HCT116 (cell line): ENCODE results near the gene VEGFA. TPM values are rescaled to one million over a fixed set of nuclear protein-coding genes. Genes with fewer than 3 reads are reported as not detected.

Source experiments
- ATAC-seq: fragments of 200-7000 bp; cut with Tn5 transposase; 2 replicates; pipeline ENCODE4 v1.9.1; 2020; ENCODE audit warnings: mild to moderate bottlenecking, moderate library complexity
- BruUV-seq: library from RNA; stranded (reverse); fragments of 400-500 nt; replicated peaks from 2 replicates; lab custom pipeline; 2021; lab: Mats Ljungman, UMichigan
- CTCF ChIA-PET: fragments of 300-600 bp; sonication (Branson Sonifier 250); formaldehyde crosslinking; loops from one replicate; lab custom pipeline; 2021; ENCODE audit warnings: antibody characterized with exemption; lab: Charles Lee
- POLR2A ChIA-PET: fragments of 300-600, 350-600 bp; sonication (Branson Sonifier 250); formaldehyde crosslinking; loops from one replicate; lab custom pipeline; 2021; ENCODE audit warnings: antibody characterized with exemption; lab: Charles Lee
- RAD21 ChIA-PET, 2 experiments: fragments of 300-600 bp; sonication (Branson Sonifier 250); formaldehyde crosslinking; loops; one replicate each; lab custom pipeline; 2023; ENCODE audit warnings: low total read pairs in 2 of 2; ENCODE audit not compliant: uncharacterized antibody in 2 of 2, unreplicated experiment in 2 of 2, low non-redundant PET in 1 of 2; lab: Charles Lee
- DNase-seq: peaks from one replicate; pipeline ENCODE4 v3.0.0-alpha.2; 2010; ENCODE audit warnings: low read depth, low spot score
- H2AFZ ChIP-seq: fragments of 200-600 bp; shearing (Covaris generic), sonication (generic); 2 replicates; pipeline ENCODE4 v1.6.1; 2017; ENCODE audit warnings: low read depth, mixed run types, mixed read lengths, antibody characterized with exemption, low read length; ENCODE audit not compliant: poor library complexity, severe bottlenecking
- H3K27ac ChIP-seq: 2 replicates; pipeline ENCODE4 v1.5.1; 2012; ENCODE audit warnings: low read depth, low read length
- H3K27me3 ChIP-seq: fragments of 200-600 bp; sonication (generic); 2 replicates; pipeline ENCODE4 v1.6.1; 2016; ENCODE audit warnings: mixed run types, low read length, mixed read lengths; ENCODE audit not compliant: insufficient read depth
- H3K36me3 ChIP-seq, 2 experiments: fragments of 200-500 bp in 1 of 2; fragments of 200-600 bp in 1 of 2; sonication (Bioruptor generic) in 1 of 2; sonication (generic) in 1 of 2; 2 replicates each; pipeline versions ENCODE4 v1.5.1 to v1.6.1; 2014 to 2016; ENCODE audit warnings: low read length in 2 of 2, inconsistent platforms in 1 of 2, mixed read lengths in 1 of 2, mixed run types in 1 of 2; ENCODE audit not compliant: insufficient read depth in 2 of 2, control insufficient read depth in 1 of 2
- H3K4me1 ChIP-seq, 2 experiments: fragments of 200-600 bp in 1 of 2; sonication (generic) in 1 of 2; 2 replicates each; pipeline versions ENCODE4 v1.5.1 to v1.6.1; 2012 to 2017; ENCODE audit warnings: low read length in 2 of 2, inconsistent platforms in 1 of 2, mild to moderate bottlenecking in 1 of 2, mixed read lengths in 1 of 2, mixed run types in 1 of 2, moderate library complexity in 1 of 2; ENCODE audit not compliant: insufficient read depth in 2 of 2, control insufficient read depth in 1 of 2
- H3K4me2 ChIP-seq: fragments of 200-600 bp; sonication (generic); 2 replicates; pipeline ENCODE4 v1.6.1; 2017; ENCODE audit warnings: mixed run types, low read length, mixed read lengths
- H3K4me3 ChIP-seq, 2 experiments: fragments of 200-600 bp in 1 of 2; sonication (generic) in 1 of 2; replicated peaks in 1 of 2; 2 replicates each; pipeline ENCODE4 v1.5.1; 2011 to 2016; ENCODE audit warnings: low read length in 2 of 2, control low read depth in 1 of 2, low read depth in 1 of 2, mild to moderate bottlenecking in 1 of 2, mixed read lengths in 1 of 2, mixed run types in 1 of 2
- H3K79me2 ChIP-seq: fragments of 200-600 bp; sonication (generic); 2 replicates; pipeline ENCODE4 v1.6.1; 2017; ENCODE audit warnings: mild to moderate bottlenecking, mixed run types, low read length, moderate library complexity, mixed read lengths; ENCODE audit not compliant: insufficient read depth
- H3K9ac ChIP-seq: fragments of 200-600 bp; sonication (generic); 2 replicates; pipeline ENCODE4 v1.6.1; 2016; ENCODE audit warnings: low read length, mixed read lengths
- H3K9me2 ChIP-seq: fragments of 200-600 bp; sonication (generic), shearing (Covaris generic); 2 replicates; pipeline ENCODE4 v1.6.1; 2017; ENCODE audit warnings: mixed run types, mild to moderate bottlenecking, moderate library complexity; ENCODE audit not compliant: insufficient read depth
- H3K9me3 ChIP-seq, 2 experiments: fragments of 200-500 bp in 1 of 2; fragments of 200-600 bp in 1 of 2; sonication (Bioruptor generic) in 1 of 2; sonication (generic) in 1 of 2; 2 replicates each; pipeline ENCODE4 v1.6.1; 2014 to 2017; ENCODE audit warnings: low read length in 2 of 2, mixed read lengths in 2 of 2, inconsistent platforms in 1 of 2, low read depth in 1 of 2, mild to moderate bottlenecking in 1 of 2, mixed run types in 1 of 2, moderate library complexity in 1 of 2; ENCODE audit not compliant: control insufficient read depth in 1 of 2, insufficient read depth in 1 of 2
- H4K20me1 ChIP-seq: fragments of 200-600 bp; sonication (generic), shearing (Covaris generic); 2 replicates; pipeline ENCODE4 v1.6.1; 2017; ENCODE audit warnings: mixed run types, mild to moderate bottlenecking, moderate library complexity; ENCODE audit not compliant: insufficient read depth
- CBX3 ChIP-seq: IDR thresholded peaks from 2 replicates; pipeline ENCODE4 v1.6.1; 2012; ENCODE audit warnings: low read depth
- CTCF ChIP-seq, 3 experiments: fragments of 200-600 bp in 1 of 3; sonication (generic) in 1 of 3; IDR thresholded peaks in 2 of 3; conservative IDR thresholded peaks in 1 of 3; 2 replicates each; pipeline ENCODE4 v1.5.1; 2012 to 2017; ENCODE audit warnings: low read depth in 2 of 3, low read length in 2 of 3, antibody characterized with exemption in 1 of 3, borderline replicate concordance in 1 of 3, control low read depth in 1 of 3, mild to moderate bottlenecking in 1 of 3, mixed read lengths in 1 of 3, mixed run types in 1 of 3, moderate library complexity in 1 of 3; ENCODE audit not compliant: insufficient read depth in 1 of 3
- ELF1 ChIP-seq: IDR thresholded peaks from 2 replicates; pipeline ENCODE4 v1.6.1; 2012; ENCODE audit warnings: low read depth, borderline replicate concordance
- FOSL1 ChIP-seq: IDR thresholded peaks from 2 replicates; pipeline ENCODE4 v1.6.1; 2012; ENCODE audit warnings: low read depth
- JUND ChIP-seq: IDR thresholded peaks from 2 replicates; pipeline ENCODE4 v1.6.1; 2012
- MAX ChIP-seq: IDR thresholded peaks from 2 replicates; pipeline ENCODE4 v1.6.1; 2012
- POLR2A ChIP-seq: IDR thresholded peaks from 2 replicates; pipeline ENCODE4 v1.7.0; 2011; ENCODE audit warnings: borderline replicate concordance; ENCODE audit not compliant: insufficient read depth, insufficient read length; ENCODE audit errors: extremely low read depth
- RAD21 ChIP-seq: IDR thresholded peaks from 2 replicates; pipeline ENCODE4 v1.6.1; 2012; ENCODE audit warnings: low read depth, mild to moderate bottlenecking
- SIN3A ChIP-seq: IDR thresholded peaks from 2 replicates; pipeline ENCODE4 v1.6.1; 2012; ENCODE audit warnings: low read depth
- SRF ChIP-seq: IDR thresholded peaks from 2 replicates; pipeline ENCODE4 v1.6.1; 2012; ENCODE audit warnings: low read depth
- TCF7L2 ChIP-seq: IDR thresholded peaks from 2 replicates; pipeline ENCODE4 v1.7.0; 2011; ENCODE audit warnings: borderline replicate concordance, inconsistent platforms; ENCODE audit not compliant: insufficient read depth, insufficient read length; ENCODE audit errors: extremely low read depth
- YY1 ChIP-seq: IDR thresholded peaks from 2 replicates; pipeline ENCODE4 v1.6.1; 2011; ENCODE audit warnings: low read length, low read depth, moderate library complexity, mild to moderate bottlenecking; ENCODE audit not compliant: insufficient replicate concordance; ENCODE audit errors: extremely low read depth
- ZFX ChIP-seq: fragments of 450-650 bp; IDR thresholded peaks from 2 replicates; pipeline ENCODE4 v1.6.1; 2017
- intact Hi-C: fragments of 100-400 bp; cut with micrococcal nuclease; formaldehyde crosslinking; loops from 2 replicates; pipeline ENCODE4 v1.10.0; 2022
- total RNA-seq: library from RNA; stranded (reverse); gene quantifications from one replicate; pipeline ENCODE4 v1.2.1, GENCODE V29; 2021; ENCODE audit not compliant: unreplicated experiment
- TF ChIP-seq, protein P1 (sequence below): IDR thresholded peaks from 2 replicates; pipeline ENCODE4 v1.6.1; 2011; ENCODE audit warnings: mild to moderate bottlenecking, low read length, moderate library complexity; ENCODE audit not compliant: insufficient replicate concordance; ENCODE audit errors: extremely low read depth

The VEGFA gene
- total RNA-seq, 1 experiment from 2014 or later = 112 TPM

DNA sequence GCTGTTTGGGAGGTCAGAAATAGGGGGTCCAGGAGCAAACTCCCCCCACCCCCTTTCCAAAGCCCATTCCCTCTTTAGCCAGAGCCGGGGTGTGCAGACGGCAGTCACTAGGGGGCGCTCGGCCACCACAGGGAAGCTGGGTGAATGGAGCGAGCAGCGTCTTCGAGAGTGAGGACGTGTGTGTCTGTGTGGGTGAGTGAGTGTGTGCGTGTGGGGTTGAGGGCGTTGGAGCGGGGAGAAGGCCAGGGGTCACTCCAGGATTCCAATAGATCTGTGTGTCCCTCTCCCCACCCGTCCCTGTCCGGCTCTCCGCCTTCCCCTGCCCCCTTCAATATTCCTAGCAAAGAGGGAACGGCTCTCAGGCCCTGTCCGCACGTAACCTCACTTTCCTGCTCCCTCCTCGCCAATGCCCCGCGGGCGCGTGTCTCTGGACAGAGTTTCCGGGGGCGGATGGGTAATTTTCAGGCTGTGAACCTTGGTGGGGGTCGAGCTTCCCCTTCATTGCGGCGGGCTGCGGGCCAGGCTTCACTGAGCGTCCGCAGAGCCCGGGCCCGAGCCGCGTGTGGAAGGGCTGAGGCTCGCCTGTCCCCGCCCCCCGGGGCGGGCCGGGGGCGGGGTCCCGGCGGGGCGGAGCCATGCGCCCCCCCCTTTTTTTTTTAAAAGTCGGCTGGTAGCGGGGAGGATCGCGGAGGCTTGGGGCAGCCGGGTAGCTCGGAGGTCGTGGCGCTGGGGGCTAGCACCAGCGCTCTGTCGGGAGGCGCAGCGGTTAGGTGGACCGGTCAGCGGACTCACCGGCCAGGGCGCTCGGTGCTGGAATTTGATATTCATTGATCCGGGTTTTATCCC, at the start of gene VEGFA (continued):
- TF ChIP-seq, protein P1, sequence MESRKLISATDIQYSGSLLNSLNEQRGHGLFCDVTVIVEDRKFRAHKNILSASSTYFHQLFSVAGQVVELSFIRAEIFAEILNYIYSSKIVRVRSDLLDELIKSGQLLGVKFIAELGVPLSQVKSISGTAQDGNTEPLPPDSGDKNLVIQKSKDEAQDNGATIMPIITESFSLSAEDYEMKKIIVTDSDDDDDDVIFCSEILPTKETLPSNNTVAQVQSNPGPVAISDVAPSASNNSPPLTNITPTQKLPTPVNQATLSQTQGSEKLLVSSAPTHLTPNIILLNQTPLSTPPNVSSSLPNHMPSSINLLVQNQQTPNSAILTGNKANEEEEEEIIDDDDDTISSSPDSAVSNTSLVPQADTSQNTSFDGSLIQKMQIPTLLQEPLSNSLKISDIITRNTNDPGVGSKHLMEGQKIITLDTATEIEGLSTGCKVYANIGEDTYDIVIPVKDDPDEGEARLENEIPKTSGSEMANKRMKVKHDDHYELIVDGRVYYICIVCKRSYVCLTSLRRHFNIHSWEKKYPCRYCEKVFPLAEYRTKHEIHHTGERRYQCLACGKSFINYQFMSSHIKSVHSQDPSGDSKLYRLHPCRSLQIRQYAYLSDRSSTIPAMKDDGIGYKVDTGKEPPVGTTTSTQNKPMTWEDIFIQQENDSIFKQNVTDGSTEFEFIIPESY = peak; percentile 77
- no peak for TF ChIP-seq CBX3
- peak; percentile 98 for TF ChIP-seq POLR2A

GRCh38 chr6:43720999-43721398, 49.0 kb upstream of the VEGFA start:
- Histone ChIP-seq H3K9ac (no peak overlapping the region), H3K36me3 (no peaks in the 10 kb centered on the region), H3K79me2 (no peaks in the 10 kb centered on the region), H3K9me3 (no peaks in the 10 kb centered on the region), H3K4me2 (no peak overlapping the region), H3K27ac (no peak overlapping the region), H2AFZ (no peak overlapping the region), H3K4me3 (no peak overlapping the region), H3K27me3 (no peaks in the 10 kb centered on the region), H3K9me2 (no peaks in the 10 kb centered on the region), H4K20me1 (no peaks in the 10 kb centered on the region), H3K4me1 (peaks cover 23 to 27% of the 10 kb centered on the region in 2 experiments)
- RAD21 ChIA-PET = no interaction called here
- no peak for TF ChIP-seq CTCF (IDR thresholded peaks at IDR 0.05 in 2 of 3, conservative IDR thresholded peaks at IDR 0.05 in 1 of 3; ENCODE audit: borderline replicate concordance in 1 of 3, insufficient read depth in 1 of 3, low read depth in 2 of 3, low read length in 2 of 3)
- TF ChIP-seq JUND = no peak
- no peak for TF ChIP-seq TCF7L2
- no peak for TF ChIP-seq FOSL1
- TF ChIP-seq ZFX = no peak
- no peak for TF ChIP-seq SRF
- TF ChIP-seq YY1 = no peak
- no peak for TF ChIP-seq RAD21
- TF ChIP-seq POLR2A = no peak
- TF ChIP-seq SIN3A = no peak
- no peak for TF ChIP-seq ELF1
- TF ChIP-seq CBX3 = no peak
- TF ChIP-seq MAX = no peak
- no peak for DNase-seq
- no peak for ATAC-seq
- intact Hi-C loops = no loop called here
- POLR2A ChIA-PET = no interaction called here
- CTCF ChIA-PET = no interaction called here
- no TSS peak for BruUV-seq
